Keratinocyte (primary cell): ENCODE results near the gene OBSCN. TPM values are rescaled to one million over a fixed set of nuclear protein-coding genes. Genes with fewer than 3 reads are reported as not detected.

Experiments
- DNase-seq: peaks from one replicate; pipeline ENCODE4 v3.0.0-alpha.2; 2011; ENCODE audit warnings: low read depth, missing footprints, low spot score
- FAIRE-seq: peaks from 2 replicates; lab custom pipeline; 2011; peaks lifted over from hg19 to GRCh38; lab: Jason Lieb, UNC
- H2AFZ ChIP-seq: 2 replicates; pipeline ENCODE4 v1.6.0; 2012; ENCODE audit warnings: low read length, control low read depth, inconsistent platforms; ENCODE audit not compliant: control insufficient read depth
- H3K27ac ChIP-seq: 2 replicates; pipeline ENCODE4 v1.5.1; 2011; ENCODE audit warnings: low read length; ENCODE audit not compliant: control insufficient read depth, insufficient read depth
- H3K27me3 ChIP-seq: 3 replicates; pipeline ENCODE4 v1.6.0; 2011; ENCODE audit warnings: low read length; ENCODE audit not compliant: control insufficient read depth, insufficient read depth; ENCODE audit errors: extremely low read depth
- H3K36me3 ChIP-seq, 2 experiments: 2 replicates in 1 of 2; 3 replicates in 1 of 2; pipeline ENCODE4 v1.5.1; 2011; ENCODE audit warnings: low read length in 2 of 2, mild to moderate bottlenecking in 1 of 2; ENCODE audit not compliant: control insufficient read depth in 2 of 2, insufficient read depth in 2 of 2; ENCODE audit errors: extremely low read depth in 1 of 2
- H3K4me1 ChIP-seq: 3 replicates; pipeline ENCODE4 v1.5.1; 2011; ENCODE audit warnings: low read length; ENCODE audit not compliant: control insufficient read depth, insufficient read depth; ENCODE audit errors: extremely low read depth
- H3K4me2 ChIP-seq: 3 replicates; pipeline ENCODE4 v1.6.0; 2011; ENCODE audit warnings: low read depth, low read length; ENCODE audit not compliant: control insufficient read depth, insufficient read depth; ENCODE audit errors: extremely low read depth
- H3K4me3 ChIP-seq, 3 experiments: fragments of 200-600 bp in 1 of 3; sonication (generic) in 1 of 3; 2 replicates in 2 of 3; 3 replicates in 1 of 3; pipeline ENCODE4 v1.5.1; 2011 to 2016; ENCODE audit warnings: low read length in 3 of 3, mild to moderate bottlenecking in 3 of 3, control low read depth in 2 of 3, inconsistent platforms in 1 of 3, low read depth in 1 of 3, mixed read lengths in 1 of 3, mixed run types in 1 of 3, moderate library complexity in 1 of 3; ENCODE audit not compliant: control insufficient read depth in 2 of 3, insufficient read depth in 2 of 3; ENCODE audit errors: extremely low read depth in 1 of 3
- H3K79me2 ChIP-seq: 2 replicates; pipeline ENCODE4 v1.6.0; 2012; ENCODE audit warnings: low read length; ENCODE audit not compliant: control insufficient read depth, insufficient read depth
- H3K9ac ChIP-seq: 3 replicates; pipeline ENCODE4 v1.6.0; 2011; ENCODE audit warnings: low read length; ENCODE audit not compliant: control insufficient read depth, insufficient read depth; ENCODE audit errors: extremely low read depth
- H3K9me1 ChIP-seq: 3 replicates; pipeline ENCODE4 v1.6.0; 2011; ENCODE audit warnings: low read length; ENCODE audit not compliant: control insufficient read depth, insufficient read depth; ENCODE audit errors: extremely low read depth
- H3K9me3 ChIP-seq: 2 replicates; pipeline ENCODE4 v1.5.1; 2012; ENCODE audit warnings: low read depth, low read length; ENCODE audit not compliant: control insufficient read depth
- H4K20me1 ChIP-seq: 3 replicates; pipeline ENCODE4 v1.6.0; 2011; ENCODE audit warnings: low read length; ENCODE audit not compliant: control insufficient read depth, insufficient read depth; ENCODE audit errors: extremely low read depth
- EZH2 ChIP-seq: IDR thresholded peaks from one replicate; pipeline ENCODE4 v1.6.1; 2012; ENCODE audit warnings: inconsistent platforms, mild to moderate bottlenecking, low read length, moderate library complexity
- dilution Hi-C: fragments of 300-500 bp; cut with MboI; formaldehyde crosslinking; loops from one replicate; pipeline ENCODE4 v1.7.0; 2020; ENCODE audit warnings: low sequenced_read_pairs; ENCODE audit not compliant: extremely low pct_ligation_motif_present
- polyA plus RNA-seq, 5 experiments: library from polyadenylated mRNA; depleted of rRNA in 3 of 5; stranded (reverse) in 3 of 5; stranded (forward) in 1 of 5; unstranded in 1 of 5; fragments of >200 nt; gene quantifications; 1 replicate in 1 of 5; 2 replicates in 3 of 5; 3 replicates in 1 of 5; pipeline versions ENCODE4 v1.2.1 to v1.2.3, GENCODE V29; 2011 to 2012; ENCODE audit warnings: missing spikeins in 2 of 5, low read depth in 1 of 5, low replicate concordance in 1 of 5
- TF ChIP-seq, protein P1 (sequence below), 3 experiments: IDR thresholded peaks in 1 of 3; conservative IDR thresholded peaks in 1 of 3; optimal IDR thresholded peaks in 1 of 3; 2 replicates in 2 of 3; 3 replicates in 1 of 3; pipeline versions ENCODE3 to v1.5.1; 2011; ENCODE audit warnings: low read length in 3 of 3, mild to moderate bottlenecking in 3 of 3, moderate library complexity in 2 of 3, control low read depth in 1 of 3, inconsistent platforms in 1 of 3; ENCODE audit not compliant: insufficient read depth in 2 of 3; ENCODE audit errors: extremely low read depth in 1 of 3

Gene OBSCN
- polyA plus RNA-seq, 1 donor (not counting 4 experiments of a cell fraction or from before 2014, with no cell fraction given), result 1.8 TPM

DNA sequence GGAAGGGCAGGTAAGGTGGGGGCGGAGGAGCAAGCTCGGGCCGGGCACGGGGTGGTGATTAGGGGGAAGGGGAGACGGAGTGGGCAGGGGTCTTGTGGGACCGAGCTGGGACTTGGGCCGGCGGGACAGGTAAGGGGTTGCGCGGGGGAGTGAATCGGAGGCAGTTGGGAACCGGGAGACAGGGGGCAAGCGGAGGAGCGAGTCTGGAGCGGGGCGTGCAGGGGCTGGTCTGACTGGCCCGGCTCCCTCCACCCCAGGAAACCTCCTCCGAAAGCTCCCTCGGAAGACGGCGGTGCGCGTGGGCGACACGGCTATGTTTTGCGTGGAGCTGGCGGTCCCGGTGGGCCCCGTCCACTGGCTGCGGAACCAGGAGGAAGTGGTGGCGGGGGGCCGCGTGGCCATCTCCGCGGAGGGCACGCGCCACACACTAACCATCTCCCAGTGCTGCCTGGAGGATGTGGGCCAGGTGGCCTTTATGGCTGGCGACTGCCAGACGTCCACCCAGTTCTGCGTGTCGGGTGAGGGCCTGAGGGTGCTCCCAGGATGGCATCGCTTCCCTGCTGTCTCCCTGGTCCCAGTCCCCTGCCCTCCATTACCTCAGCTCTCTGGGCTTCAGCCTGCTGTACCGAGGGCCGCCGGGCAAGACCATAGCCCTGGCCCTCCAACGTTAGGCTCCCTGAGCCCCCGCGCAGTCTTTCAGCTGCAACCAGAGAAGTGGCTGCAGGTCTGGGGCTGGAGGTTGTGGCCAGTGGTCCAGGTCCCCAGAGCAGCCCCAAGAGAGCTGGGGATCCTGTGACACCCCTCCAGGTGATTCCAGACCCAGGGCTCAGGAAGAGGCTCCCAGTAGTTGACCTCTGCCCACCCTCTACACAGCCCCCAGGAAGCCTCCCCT, 6.3 kb downstream of the OBSCN start:
- Histone ChIP-seq H3K4me3 (peak overlapping the region in 2 of 3 experiments; percentile 46 to 60), H3K4me2 (peak overlapping the region; percentile 58), H3K79me2 (no peaks in the 10 kb centered on the region), H3K36me3 (no peaks in the 10 kb centered on the region), H3K4me1 (no peaks in the 10 kb centered on the region), H2AFZ (peak overlapping the region; percentile 46), H3K27ac (no peak overlapping the region), H3K27me3 (no peaks in the 10 kb centered on the region), H3K9me1 (no peaks in the 10 kb centered on the region), H3K9ac (peak overlapping the region; percentile 15), H3K9me3 (no peaks in the 10 kb centered on the region), H4K20me1 (no peaks in the 10 kb centered on the region)
- dilution Hi-C loops, result no loop called here
- DNase-seq (no peak), FAIRE-seq (no peak)
- TF ChIP-seq, protein P1, sequence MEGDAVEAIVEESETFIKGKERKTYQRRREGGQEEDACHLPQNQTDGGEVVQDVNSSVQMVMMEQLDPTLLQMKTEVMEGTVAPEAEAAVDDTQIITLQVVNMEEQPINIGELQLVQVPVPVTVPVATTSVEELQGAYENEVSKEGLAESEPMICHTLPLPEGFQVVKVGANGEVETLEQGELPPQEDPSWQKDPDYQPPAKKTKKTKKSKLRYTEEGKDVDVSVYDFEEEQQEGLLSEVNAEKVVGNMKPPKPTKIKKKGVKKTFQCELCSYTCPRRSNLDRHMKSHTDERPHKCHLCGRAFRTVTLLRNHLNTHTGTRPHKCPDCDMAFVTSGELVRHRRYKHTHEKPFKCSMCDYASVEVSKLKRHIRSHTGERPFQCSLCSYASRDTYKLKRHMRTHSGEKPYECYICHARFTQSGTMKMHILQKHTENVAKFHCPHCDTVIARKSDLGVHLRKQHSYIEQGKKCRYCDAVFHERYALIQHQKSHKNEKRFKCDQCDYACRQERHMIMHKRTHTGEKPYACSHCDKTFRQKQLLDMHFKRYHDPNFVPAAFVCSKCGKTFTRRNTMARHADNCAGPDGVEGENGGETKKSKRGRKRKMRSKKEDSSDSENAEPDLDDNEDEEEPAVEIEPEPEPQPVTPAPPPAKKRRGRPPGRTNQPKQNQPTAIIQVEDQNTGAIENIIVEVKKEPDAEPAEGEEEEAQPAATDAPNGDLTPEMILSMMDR (optimal IDR thresholded peaks at IDR 0.05 in 1 of 3, IDR thresholded peaks at IDR 0.05 in 1 of 3, conservative IDR thresholded peaks at IDR 0.05 in 1 of 3; ENCODE audit: extremely low read depth in 1 of 3, insufficient read depth in 2 of 3, low read length in 3 of 3), result no peak
- no peak for TF ChIP-seq EZH2

DNA sequence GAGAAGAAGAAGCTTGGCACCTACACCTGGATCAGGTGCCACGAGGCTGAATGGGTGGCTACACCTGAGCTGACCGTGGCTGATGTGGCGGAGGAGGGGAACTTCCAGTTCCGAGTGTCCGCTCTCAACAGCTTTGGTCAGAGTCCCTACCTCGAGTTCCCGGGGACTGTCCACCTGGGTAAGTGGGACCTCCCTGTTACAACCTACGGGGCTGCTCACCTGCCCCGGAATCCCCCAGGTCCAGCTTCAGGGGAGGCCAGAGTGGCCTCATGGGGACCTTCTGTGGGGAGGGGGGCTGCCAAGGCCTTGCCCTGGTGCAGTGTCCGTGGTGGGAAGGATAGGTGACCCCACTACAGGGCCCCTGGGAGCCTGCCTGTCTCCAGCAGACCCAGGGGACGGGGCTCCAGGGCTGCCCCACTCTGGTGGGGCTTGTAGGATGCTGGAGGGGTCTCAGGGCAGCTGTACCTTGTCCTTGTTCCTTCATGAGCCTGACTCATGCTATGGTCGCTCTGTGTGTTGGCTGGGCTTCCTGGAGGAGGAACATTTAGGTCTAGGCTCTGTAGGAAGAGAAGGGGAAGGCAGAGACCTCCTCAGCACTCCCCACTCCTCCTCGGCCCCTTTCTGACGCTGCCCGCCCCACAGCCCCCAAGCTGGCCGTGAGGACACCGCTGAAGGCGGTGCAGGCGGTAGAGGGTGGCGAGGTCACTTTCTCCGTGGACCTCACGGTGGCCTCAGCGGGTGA, 7.2 kb downstream of the OBSCN start:
- Histone ChIP-seq H3K4me2 (no peak overlapping the region), H3K36me3 (no peaks in the 10 kb centered on the region), H2AFZ (no peak overlapping the region), H3K9me1 (no peaks in the 10 kb centered on the region), H3K4me1 (no peaks in the 10 kb centered on the region), H4K20me1 (no peaks in the 10 kb centered on the region), H3K27ac (no peak overlapping the region), H3K9me3 (no peaks in the 10 kb centered on the region), H3K9ac (no peak overlapping the region), H3K4me3 (no peak overlapping the region), H3K27me3 (no peaks in the 10 kb centered on the region), H3K79me2 (no peaks in the 10 kb centered on the region)
- TF ChIP-seq, protein P1 (optimal IDR thresholded peaks at IDR 0.05 in 1 of 3, IDR thresholded peaks at IDR 0.05 in 1 of 3, conservative IDR thresholded peaks at IDR 0.05 in 1 of 3; ENCODE audit: extremely low read depth in 1 of 3, insufficient read depth in 2 of 3, low read length in 3 of 3), result no peak
- no peak for TF ChIP-seq EZH2
- DNase-seq (no peak), FAIRE-seq (no peak)
- dilution Hi-C loops, result no loop called here
